GM10266 (cell line): Measurements from ENCODE around the gene MITF.

Source experiments
- DNase-seq: peaks from one replicate; pipeline ENCODE4 v3.0.0; 2012; ENCODE audit errors: extremely low spot score
- CTCF ChIP-seq: IDR thresholded peaks from 2 replicates; pipeline ENCODE4 v1.5.1; 2012; ENCODE audit warnings: mild to moderate bottlenecking, low read depth; ENCODE audit not compliant: control insufficient read depth, insufficient read depth; ENCODE audit errors: missing control alignments

MITF gene

GRCh38 chr3:69951616-69952015 is 212.4 kb downstream of the MITF start:
- DNase-seq: no peak
- TF ChIP-seq CTCF: no peak

- DNase-seq: no peak
- TF ChIP-seq CTCF: no peak
Measured at GRCh38 chr3:69959581-69959980, 220.3 kb downstream of the MITF start.

GRCh38 chr3:69961706-69962439 is 222.6 kb downstream of the MITF start:
- no peak for TF ChIP-seq CTCF
- DNase-seq: no peak

GRCh38 chr3:69963643-69964042 is 224.4 kb downstream of the MITF start:
- no peak for DNase-seq
- TF ChIP-seq CTCF: no peak

- no peak for DNase-seq
Measured at GRCh38 chr3:69967156-69967555, 227.9 kb downstream of the MITF start.

GRCh38 chr3:69970827-69971226 is 231.6 kb downstream of the MITF start:
- no peak for DNase-seq
- TF ChIP-seq CTCF: no peak

More at GRCh38 chr3:69967156-69967555, 227.9 kb downstream of the MITF start:
- no peak for TF ChIP-seq CTCF

- no peak for TF ChIP-seq CTCF
- DNase-seq: no peak
Measured at GRCh38 chr3:69972672-69973071, 233.4 kb downstream of the MITF start.
